PFSK-1 (cell line): ENCODE data around the gene PCDHA8.

Source experiments
- FOXP2 ChIP-seq: optimal IDR thresholded peaks from 2 replicates; pipeline ENCODE3; 2011; ENCODE audit warnings: borderline replicate concordance, control low read depth, inconsistent platforms; ENCODE audit not compliant: insufficient read depth; ENCODE audit errors: extremely low read length, extremely low read depth
- POLR2AphosphoS5 ChIP-seq: IDR thresholded peaks from 2 replicates; pipeline ENCODE4 v1.6.1; 2012; ENCODE audit warnings: low read depth, mild to moderate bottlenecking, control low read depth, low read length, moderate library complexity
- SIN3A ChIP-seq: IDR thresholded peaks from 2 replicates; pipeline ENCODE4 v1.6.1; 2012; ENCODE audit warnings: mild to moderate bottlenecking, low read length, moderate library complexity, borderline replicate concordance; ENCODE audit not compliant: insufficient read depth
- TAF1 ChIP-seq: IDR thresholded peaks from 2 replicates; pipeline ENCODE4 v1.6.1; 2012; ENCODE audit warnings: low read length, control low read depth, borderline replicate concordance; ENCODE audit not compliant: insufficient read depth
- TF ChIP-seq, protein P1 (sequence below), 2 experiments: IDR thresholded peaks; 2 replicates each; pipeline versions ENCODE4 v1.6.1 to v1.8.0; 2011 to 2012; ENCODE audit warnings: low read depth in 2 of 2, low read length in 2 of 2, control low read depth in 1 of 2, inconsistent platforms in 1 of 2, mild to moderate bottlenecking in 1 of 2, moderate library complexity in 1 of 2; ENCODE audit not compliant: insufficient read depth in 1 of 2

PCDHA8 gene

GRCh38 chr5:140796072-140796717 is 44.8 kb upstream of the PCDHA8 start:
- TF ChIP-seq, protein P1, sequence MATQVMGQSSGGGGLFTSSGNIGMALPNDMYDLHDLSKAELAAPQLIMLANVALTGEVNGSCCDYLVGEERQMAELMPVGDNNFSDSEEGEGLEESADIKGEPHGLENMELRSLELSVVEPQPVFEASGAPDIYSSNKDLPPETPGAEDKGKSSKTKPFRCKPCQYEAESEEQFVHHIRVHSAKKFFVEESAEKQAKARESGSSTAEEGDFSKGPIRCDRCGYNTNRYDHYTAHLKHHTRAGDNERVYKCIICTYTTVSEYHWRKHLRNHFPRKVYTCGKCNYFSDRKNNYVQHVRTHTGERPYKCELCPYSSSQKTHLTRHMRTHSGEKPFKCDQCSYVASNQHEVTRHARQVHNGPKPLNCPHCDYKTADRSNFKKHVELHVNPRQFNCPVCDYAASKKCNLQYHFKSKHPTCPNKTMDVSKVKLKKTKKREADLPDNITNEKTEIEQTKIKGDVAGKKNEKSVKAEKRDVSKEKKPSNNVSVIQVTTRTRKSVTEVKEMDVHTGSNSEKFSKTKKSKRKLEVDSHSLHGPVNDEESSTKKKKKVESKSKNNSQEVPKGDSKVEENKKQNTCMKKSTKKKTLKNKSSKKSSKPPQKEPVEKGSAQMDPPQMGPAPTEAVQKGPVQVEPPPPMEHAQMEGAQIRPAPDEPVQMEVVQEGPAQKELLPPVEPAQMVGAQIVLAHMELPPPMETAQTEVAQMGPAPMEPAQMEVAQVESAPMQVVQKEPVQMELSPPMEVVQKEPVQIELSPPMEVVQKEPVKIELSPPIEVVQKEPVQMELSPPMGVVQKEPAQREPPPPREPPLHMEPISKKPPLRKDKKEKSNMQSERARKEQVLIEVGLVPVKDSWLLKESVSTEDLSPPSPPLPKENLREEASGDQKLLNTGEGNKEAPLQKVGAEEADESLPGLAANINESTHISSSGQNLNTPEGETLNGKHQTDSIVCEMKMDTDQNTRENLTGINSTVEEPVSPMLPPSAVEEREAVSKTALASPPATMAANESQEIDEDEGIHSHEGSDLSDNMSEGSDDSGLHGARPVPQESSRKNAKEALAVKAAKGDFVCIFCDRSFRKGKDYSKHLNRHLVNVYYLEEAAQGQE (IDR thresholded peaks at IDR 0.05; ENCODE audit: insufficient read depth in 1 of 2, low read depth in 2 of 2, low read length in 2 of 2), result peak in 1 of 2 experiments; percentile 48; a peak in 1 of 4 replicates

GRCh38 chr5:140796718-140797095 is 44.3 kb upstream of the PCDHA8 start:
- TF ChIP-seq FOXP2 (no peak), SIN3A (no peak), POLR2AphosphoS5 (no peak), TAF1 (no peak)
- TF ChIP-seq, protein P1 (IDR thresholded peaks at IDR 0.05; ENCODE audit: insufficient read depth in 1 of 2, low read depth in 2 of 2, low read length in 2 of 2), result no peak

GRCh38 chr5:140800816-140801493 is 40.0 kb upstream of the PCDHA8 start, which contains the start of gene PCDHA3:
PCDHA3 (plus strand) TSS chr5:140801057.
- TF ChIP-seq FOXP2 (no peak), SIN3A (no peak), TAF1 (no peak), POLR2AphosphoS5 (no peak)
- TF ChIP-seq, protein P1 (IDR thresholded peaks at IDR 0.05; ENCODE audit: insufficient read depth in 1 of 2, low read depth in 2 of 2, low read length in 2 of 2), result no peak

DNA sequence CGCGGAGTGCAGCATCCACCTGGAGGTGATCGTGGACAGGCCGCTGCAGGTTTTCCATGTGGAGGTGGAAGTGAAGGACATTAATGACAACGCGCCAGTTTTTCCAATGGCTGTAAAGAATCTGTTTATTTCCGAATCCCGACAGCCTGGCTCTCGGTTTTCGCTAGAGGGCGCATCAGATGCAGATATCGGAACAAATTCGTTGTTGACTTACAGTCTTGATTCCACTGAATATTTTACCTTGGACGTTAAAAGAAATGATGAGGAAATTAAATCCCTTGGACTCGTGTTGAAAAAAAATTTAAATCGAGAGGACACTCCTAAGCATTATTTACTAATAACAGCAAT is 39.5 kb upstream of the PCDHA8 start:
- TF ChIP-seq TAF1 (no peak), POLR2AphosphoS5 (no peak), FOXP2 (no peak)

GRCh38 chr5:140802781-140803271 is 38.2 kb upstream of the PCDHA8 start:
- TF ChIP-seq, protein P1 (IDR thresholded peaks at IDR 0.05; ENCODE audit: insufficient read depth in 1 of 2, low read depth in 2 of 2, low read length in 2 of 2), result no peak
- no peak for TF ChIP-seq FOXP2
- TF ChIP-seq TAF1, result no peak
- TF ChIP-seq SIN3A, result no peak
- TF ChIP-seq POLR2AphosphoS5, result no peak
